Memory B cell (primary cell): ENCODE results near the gene THADA.
A peak's percentile ranks its signal among the peaks of the same experiment; 100 is the strongest.
"Not testable (repeated sequence)": the region's sequence is repeated elsewhere in the genome, so short reads cannot be mapped to it uniquely, and the experiment has no call there.

Experiments
- ATAC-seq: fragments of 150-1000 bp; cut with Tn5 transposase; 2 replicates; pipeline ENCODE4 v1.10.0; 2021; ENCODE audit warnings: low read depth, mild to moderate bottlenecking, moderate library complexity
- DNase-seq, 2 donors: peaks; one replicate each; pipeline ENCODE4 v3.0.0; 2022; ENCODE audit warnings: low spot score in 2 of 2
- H3K27ac Mint-ChIP-seq: one replicate; pipeline ENCODE4 v1.8.0; 2022; ENCODE audit warnings: mild to moderate bottlenecking, moderate library complexity, mixed read lengths
- H3K27me3 Mint-ChIP-seq: one replicate; pipeline ENCODE4 v1.8.0; 2022; ENCODE audit warnings: mixed read lengths
- H3K36me3 Mint-ChIP-seq: one replicate; pipeline ENCODE4 v1.8.0; 2022; ENCODE audit warnings: mild to moderate bottlenecking, mixed read lengths
- H3K4me1 Mint-ChIP-seq: one replicate; pipeline ENCODE4 v1.8.0; 2022; ENCODE audit warnings: mixed read lengths
- H3K4me3 Mint-ChIP-seq: one replicate; pipeline ENCODE4 v1.8.0; 2022; ENCODE audit warnings: mild to moderate bottlenecking, moderate library complexity, mixed read lengths
- H3K9me3 Mint-ChIP-seq: one replicate; pipeline ENCODE4 v1.8.0; 2022; ENCODE audit warnings: mixed read lengths

THADA gene

DNA sequence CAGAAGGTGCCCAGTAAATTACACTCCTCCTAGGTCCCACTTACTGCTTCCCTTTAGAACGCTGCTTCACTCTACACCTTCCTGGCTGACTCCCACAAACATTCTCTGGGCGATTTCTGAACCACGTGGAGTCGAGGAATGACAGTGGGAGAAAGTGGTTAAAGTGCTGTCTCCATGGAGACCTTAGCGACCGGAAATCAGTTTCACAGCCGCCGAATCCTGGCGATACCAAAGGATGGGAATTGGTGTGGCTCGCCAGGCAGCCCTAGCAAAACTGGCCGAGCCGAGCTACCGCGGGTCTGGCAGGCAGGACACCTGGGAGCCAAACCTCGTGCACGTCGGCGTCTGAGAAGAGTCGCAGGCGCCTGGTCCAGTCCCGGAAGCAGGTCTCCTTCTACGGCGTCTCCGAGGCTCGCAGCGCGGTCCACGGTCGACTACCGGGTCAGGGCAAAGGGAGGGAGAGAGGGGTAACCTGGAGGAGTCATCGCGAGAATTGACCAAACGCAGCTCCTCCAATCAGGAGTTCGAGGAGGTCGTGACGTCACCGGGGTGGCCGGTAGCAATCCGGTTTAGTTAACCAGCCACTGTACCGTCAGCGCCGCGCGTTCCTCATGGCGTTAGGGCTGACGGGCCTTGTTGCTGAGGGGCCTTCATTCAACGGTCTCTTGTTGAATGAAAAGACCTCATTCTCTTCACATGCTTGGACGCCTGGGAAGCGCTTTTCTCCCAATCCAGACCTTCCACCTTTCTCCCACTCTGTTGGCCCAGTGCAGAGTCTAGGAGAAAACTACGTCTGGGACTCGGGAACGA is at the start of gene THADA:
Gene THADA, minus strand, starts transcription at position 436 of the 810 bp plus-strand sequence. CDS start 3,646 bp downstream, outside the sequence.
- H3K4me1 Mint-ChIP-seq: peaks cover 18% of the 10 kb centered on the region
- no peaks in the 10 kb centered on the region for H3K27me3 Mint-ChIP-seq
- H3K4me3 Mint-ChIP-seq: peak within 1 kb of the TSS; percentile 93
- H3K36me3 Mint-ChIP-seq: no peaks in the 10 kb centered on the region
- peak within 1 kb of the TSS; percentile 98 for H3K27ac Mint-ChIP-seq
- peak; percentile 95 for ATAC-seq
- peak; percentile 92 to 96 for DNase-seq
- H3K9me3 Mint-ChIP-seq: no peaks in the 10 kb centered on the region

DNA sequence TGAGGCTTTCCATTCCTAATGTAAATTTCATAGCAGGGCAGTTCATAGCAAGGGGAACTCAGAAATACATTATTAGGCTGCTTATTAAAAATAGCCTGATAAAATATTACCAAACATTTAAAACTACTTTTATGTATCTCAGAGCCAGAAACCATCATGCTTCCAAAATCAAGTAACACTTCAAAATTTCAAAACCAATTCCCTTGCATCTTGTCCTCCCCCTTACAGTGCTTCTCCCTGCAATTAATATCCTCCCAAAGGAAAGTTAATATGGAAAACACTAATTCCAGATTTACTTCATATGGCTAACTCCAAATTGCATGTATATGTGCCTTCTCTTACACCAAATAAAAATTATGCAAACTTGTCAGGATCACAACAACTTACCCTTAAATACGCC is 47.8 kb upstream of the THADA start:
- Mint-ChIP-seq H3K4me3 (no peak overlapping the region), H3K4me1 (no peaks in the 10 kb centered on the region), H3K9me3 (peaks cover 2% of the 10 kb centered on the region), H3K27ac (no peak overlapping the region), H3K36me3 (peaks cover 1% of the 10 kb centered on the region), H3K27me3 (peaks cover 1% of the 10 kb centered on the region)
- DNase-seq: no peak
- ATAC-seq: no peak

DNA sequence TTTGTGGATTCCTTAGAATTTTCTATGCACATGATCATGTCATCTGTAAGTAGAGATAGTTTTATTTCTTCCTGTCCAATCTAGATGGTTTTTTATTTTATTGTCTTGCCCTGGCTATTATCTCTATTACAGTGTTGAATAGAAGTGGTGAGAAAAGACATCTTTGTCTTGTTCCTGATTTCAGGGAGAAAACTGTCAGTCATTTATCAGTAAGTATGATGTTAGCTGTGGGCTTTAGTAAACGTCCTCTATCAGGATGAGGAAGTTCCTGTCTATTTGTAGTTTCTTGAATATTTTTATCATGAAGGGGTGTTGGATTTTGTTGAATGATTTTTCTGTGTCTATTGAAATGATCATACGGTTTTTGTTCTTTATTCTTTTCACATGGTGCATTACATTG is 46.5 kb upstream of the THADA start:
- Mint-ChIP-seq H3K27me3 (peaks cover 4% of the 10 kb centered on the region), H3K4me3 (no peak overlapping the region), H3K27ac (no peak overlapping the region), H3K4me1 (peaks cover 6% of the 10 kb centered on the region), H3K36me3 (peaks cover 1% of the 10 kb centered on the region), H3K9me3 (peaks cover 2% of the 10 kb centered on the region)
- ATAC-seq: no peak
- no peak for DNase-seq

- Mint-ChIP-seq H3K36me3 (peaks cover 1% of the 10 kb centered on the region), H3K9me3 (peaks cover 2% of the 10 kb centered on the region), H3K4me1 (peaks cover 14% of the 10 kb centered on the region), H3K27ac (peak within 1 kb of the TSS; percentile 39), H3K27me3 (peaks cover 30% of the 10 kb centered on the region), H3K4me3 (peak within 1 kb of the TSS; percentile 94)
- DNase-seq: peak; percentile 83 to 88
- ATAC-seq: peak; percentile 100
Observed at GRCh38 chr2:43637030-43637803, 41.4 kb upstream of the THADA start, which contains the start of gene PLEKHH2. PLEKHH2 (plus strand) TSS chr2:43637260; CDS start chr2:43644674, 7,414 bp downstream.

GRCh38 chr2:43636621-43637020 is 40.8 kb upstream of the THADA start:
- DNase-seq (no peak), ATAC-seq (peak; percentile 10)
- Mint-ChIP-seq H3K36me3 (peaks cover 1% of the 10 kb centered on the region), H3K4me1 (peaks cover 14% of the 10 kb centered on the region), H3K4me3 (peak overlapping the region; percentile 94), H3K27ac (peak overlapping the region; percentile 39), H3K9me3 (peaks cover 2% of the 10 kb centered on the region), H3K27me3 (peaks cover 32% of the 10 kb centered on the region)

DNA sequence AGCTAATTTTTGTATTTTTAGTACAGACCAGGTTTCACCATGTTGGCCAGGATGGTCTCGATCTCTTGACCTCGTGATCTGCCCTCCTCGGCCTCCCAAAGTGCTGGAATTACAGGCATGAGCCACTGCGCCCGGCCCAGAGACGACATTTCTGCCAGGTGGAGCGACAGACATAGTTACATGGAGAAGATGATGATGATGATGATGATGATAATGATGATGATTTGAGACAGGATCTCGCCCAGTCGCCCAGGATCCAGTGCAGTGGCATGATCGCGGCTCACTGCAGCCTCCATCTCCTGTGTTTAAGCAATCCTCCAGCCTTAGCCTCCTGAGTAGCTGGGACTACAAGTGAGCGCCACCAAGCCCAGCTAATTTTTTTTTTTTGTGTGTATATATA is 40.3 kb upstream of the THADA start:
- not testable (repeated sequence) for H3K9me3 Mint-ChIP-seq, DNase-seq, ATAC-seq, H3K27ac Mint-ChIP-seq, H3K36me3 Mint-ChIP-seq
- peaks cover 14% of the 10 kb centered on the region for H3K4me1 Mint-ChIP-seq
- H3K27me3 Mint-ChIP-seq: peaks cover 32% of the 10 kb centered on the region
- peak overlapping the region; percentile 22 for H3K4me3 Mint-ChIP-seq

- H3K9me3 Mint-ChIP-seq: peaks cover 2% of the 10 kb centered on the region
- ATAC-seq (no peak), DNase-seq (no peak)
- H3K4me3 Mint-ChIP-seq: no peak overlapping the region
- H3K27me3 Mint-ChIP-seq: peaks cover 32% of the 10 kb centered on the region
- no peak overlapping the region for H3K27ac Mint-ChIP-seq
- H3K36me3 Mint-ChIP-seq: no peaks in the 10 kb centered on the region
- H3K4me1 Mint-ChIP-seq: peaks cover 14% of the 10 kb centered on the region
Observed at GRCh38 chr2:43634604-43635306, 38.9 kb upstream of the THADA start.

DNA sequence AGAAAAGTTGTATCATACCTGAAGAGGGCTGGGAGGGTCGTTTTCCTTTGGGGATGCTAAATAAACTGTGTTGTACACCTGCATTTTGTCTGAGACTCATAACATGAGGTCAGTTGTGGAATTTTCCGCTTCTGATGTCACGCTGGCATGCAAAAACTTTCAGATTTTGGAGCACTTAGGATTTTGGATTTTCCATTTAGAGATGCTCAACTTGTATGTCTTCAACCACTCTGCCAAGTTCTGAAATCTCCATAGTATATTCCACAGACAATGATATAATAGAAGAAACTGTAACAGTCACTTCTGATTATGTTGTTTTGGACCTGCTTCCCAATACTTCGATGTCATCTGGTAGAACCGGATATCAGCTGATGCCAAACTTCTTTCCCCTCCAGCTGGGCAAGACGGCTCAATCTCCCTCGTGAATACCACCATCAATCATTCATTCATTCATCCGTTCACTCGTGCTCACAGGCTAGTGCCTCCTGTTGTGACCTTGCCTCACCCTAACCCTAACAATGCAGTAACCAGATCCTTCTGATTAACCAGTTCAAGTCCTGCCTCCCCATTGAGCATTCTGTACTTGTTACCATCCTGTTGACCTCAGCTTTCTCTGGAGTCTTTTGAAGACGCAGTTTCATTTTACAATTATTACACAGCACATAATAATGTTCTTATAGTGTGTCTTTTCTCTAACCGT is 35.9 kb upstream of the THADA start:
- Mint-ChIP-seq H3K27me3 (peaks cover 32% of the 10 kb centered on the region), H3K27ac (no peak overlapping the region), H3K9me3 (peaks cover 5% of the 10 kb centered on the region), H3K4me3 (no peak overlapping the region), H3K4me1 (peaks cover 6% of the 10 kb centered on the region), H3K36me3 (peaks cover 2% of the 10 kb centered on the region)
- no peak for DNase-seq
- no peak for ATAC-seq

- Mint-ChIP-seq H3K27ac (no peak overlapping the region), H3K27me3 (peaks cover 6% of the 10 kb centered on the region), H3K36me3 (no peaks in the 10 kb centered on the region), H3K4me3 (no peak overlapping the region), H3K4me1 (no peaks in the 10 kb centered on the region), H3K9me3 (peaks cover 2% of the 10 kb centered on the region)
- no peak for DNase-seq
- ATAC-seq: no peak
Observed at GRCh38 chr2:43622931-43623451, 27.2 kb upstream of the THADA start.

GRCh38 chr2:43619511-43619910 is 23.7 kb upstream of the THADA start:
- ATAC-seq (no peak), DNase-seq (no peak)
- H3K36me3 Mint-ChIP-seq: no peaks in the 10 kb centered on the region
- H3K27ac Mint-ChIP-seq: no peak overlapping the region
- H3K4me3 Mint-ChIP-seq: no peak overlapping the region
- H3K4me1 Mint-ChIP-seq: no peaks in the 10 kb centered on the region
- H3K27me3 Mint-ChIP-seq: peaks cover 6% of the 10 kb centered on the region
- no peaks in the 10 kb centered on the region for H3K9me3 Mint-ChIP-seq

- H3K27ac Mint-ChIP-seq: no peak overlapping the region
- H3K4me1 Mint-ChIP-seq: peaks cover 2% of the 10 kb centered on the region
- H3K9me3 Mint-ChIP-seq: no peaks in the 10 kb centered on the region
- H3K4me3 Mint-ChIP-seq: no peak overlapping the region
- peaks cover 8% of the 10 kb centered on the region for H3K27me3 Mint-ChIP-seq
- H3K36me3 Mint-ChIP-seq: no peaks in the 10 kb centered on the region
- ATAC-seq: no peak
- DNase-seq: no peak
Observed at GRCh38 chr2:43616967-43617680, 21.3 kb upstream of the THADA start.

DNA sequence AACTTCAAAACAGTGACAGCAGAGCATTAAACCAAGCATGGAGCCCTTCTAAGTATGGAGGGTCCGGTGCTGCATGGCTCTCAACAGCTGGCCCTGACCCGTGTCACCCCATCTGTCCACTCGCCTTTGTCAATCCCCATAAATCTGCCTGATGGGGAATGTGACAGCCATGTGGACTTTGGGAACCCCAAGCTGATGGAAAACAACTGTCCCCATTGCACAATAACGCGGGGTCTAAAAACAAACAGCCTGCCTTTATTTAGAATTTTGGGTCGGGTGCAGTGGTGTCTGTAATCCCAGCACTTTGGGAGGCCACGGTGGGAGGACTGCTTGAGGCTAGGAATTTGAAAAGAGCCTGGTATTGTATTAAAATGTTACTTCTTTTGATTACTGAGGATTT is 17.1 kb upstream of the THADA start:
- no peaks in the 10 kb centered on the region for H3K9me3 Mint-ChIP-seq
- no peak overlapping the region for H3K4me3 Mint-ChIP-seq
- no peaks in the 10 kb centered on the region for H3K36me3 Mint-ChIP-seq
- H3K27ac Mint-ChIP-seq: no peak overlapping the region
- ATAC-seq: no peak
- H3K27me3 Mint-ChIP-seq: peaks cover 6% of the 10 kb centered on the region
- DNase-seq: no peak
- H3K4me1 Mint-ChIP-seq: peaks cover 6% of the 10 kb centered on the region
